HepG2 (cell line): ENCODE measurements around the gene AHRR. TPM values are rescaled to one million over a fixed set of nuclear protein-coding genes. Genes with fewer than 3 reads are reported as not detected.

Experiments used
- FOSL2 ChIP-seq: sonication (generic); formaldehyde crosslinking; IDR thresholded peaks from 2 replicates; pipeline ENCODE4 v1.4.0; 2020; ENCODE audit warnings: missing genetic modification reagents
- ZNF318 ChIP-seq: sonication (generic); formaldehyde crosslinking; IDR thresholded peaks from 2 replicates; pipeline ENCODE4 v1.4.0; 2020; ENCODE audit warnings: mild to moderate bottlenecking, missing genetic modification reagents
- ZNF574 ChIP-seq: sonication (generic); formaldehyde crosslinking; IDR thresholded peaks from 2 replicates; pipeline ENCODE4 v1.4.0; 2020; ENCODE audit warnings: missing genetic modification reagents
- polyA plus RNA-seq, 8 experiments: library from polyadenylated mRNA; depleted of rRNA in 3 of 8; stranded (reverse) in 7 of 8; unstranded in 1 of 8; fragments of >200 nt; fragmentation: Illumina TruSeq in 4 of 8; extraction: Trizol in 4 of 8; gene quantifications; 2 replicates each; pipeline versions ENCODE4 v1.2.1 to v1.2.3, GENCODE V29; 2011 to 2016; ENCODE audit warnings: low read depth in 4 of 8, missing spikeins in 1 of 8, mixed read lengths in 1 of 8; ENCODE audit not compliant: insufficient read depth in 1 of 8
- total RNA-seq, 5 experiments: library from RNA; depleted of rRNA; stranded (reverse); fragments of >200 nt; fragmentation: Illumina TruSeq; extraction: Trizol; gene quantifications; 2 replicates each; pipeline ENCODE4 v1.2.3, GENCODE V29; 2016; ENCODE audit warnings: low read depth in 1 of 5
- TF ChIP-seq, protein P1 (sequence below): sonication (generic); formaldehyde crosslinking; IDR thresholded peaks from 2 replicates; pipeline ENCODE4 v1.5.0; 2020; ENCODE audit warnings: missing genetic modification reagents, mild to moderate bottlenecking, borderline replicate concordance

Gene AHRR
- total and polyA plus RNA-seq, 2 of the 13 experiments (the other 11 are each of a cell fraction or from before 2014, with no cell fraction given): 0.28 to 0.35 TPM

- TF ChIP-seq ZNF318 (CRISPR knock-in tag) (no peak), FOSL2 (CRISPR knock-in tag) (no peak), ZNF574 (CRISPR knock-in tag) (no peak)
- TF ChIP-seq, protein P1, sequence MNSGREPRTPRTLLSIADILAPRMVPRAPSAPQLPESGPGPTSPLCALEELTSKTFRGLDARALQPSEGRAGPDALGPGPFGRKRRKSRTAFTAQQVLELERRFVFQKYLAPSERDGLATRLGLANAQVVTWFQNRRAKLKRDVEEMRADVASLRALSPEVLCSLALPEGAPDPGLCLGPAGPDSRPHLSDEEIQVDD (CRISPR knock-in tag): no peak
Observed at GRCh38 chr5:390623-391491, 69.3 kb downstream of the AHRR start (continued).
